Gastrocnemius medialis (tissue), 4 donors: ENCODE data around the gene RTEL1.

Source experiments
- CTCF ChIP-seq, 5 experiments: fragments of 450-650 bp in 3 of 5; fragments of 200-600 bp in 2 of 5; sonication (generic) in 2 of 5; IDR thresholded peaks in 4 of 5; conservative IDR thresholded peaks in 1 of 5; 1 replicate in 4 of 5; 2 replicates in 1 of 5; pipeline ENCODE4 v1.5.1; 2016 to 2019; ENCODE audit warnings: antibody characterized with exemption in 5 of 5, mild to moderate bottlenecking in 3 of 5, moderate library complexity in 3 of 5
- POLR2A ChIP-seq, 2 donors: fragments of 450-650 bp; IDR thresholded peaks; one replicate each; pipeline ENCODE4 v1.6.1; 2017; ENCODE audit warnings: antibody characterized with exemption in 2 of 2, mild to moderate bottlenecking in 2 of 2, moderate library complexity in 2 of 2

- TF ChIP-seq CTCF (IDR thresholded peaks at IDR 0.05 in 4 of 5, conservative IDR thresholded peaks at IDR 0.05 in 1 of 5) (no peak), POLR2A (IDR thresholded peaks at IDR 0.05) (no peak)
Observed at GRCh38 chr20:63702036-63702665, 44.0 kb downstream of the RTEL1 start.
